CD8-positive, alpha-beta memory T cell (primary cell): ENCODE results near the gene PPAN. TPM values are rescaled to one million over a fixed set of nuclear protein-coding genes. Genes with fewer than 3 reads are reported as not detected.
A peak's percentile ranks its signal among the peaks of the same experiment; 100 is the strongest.

ENCODE experiments used
- CTCF ChIA-PET: fragments of 350-600 bp; sonication (Branson Sonifier 250); formaldehyde crosslinking; loops from one replicate; lab custom pipeline; 2021; ENCODE audit warnings: antibody characterized with exemption; lab: Charles Lee
- POLR2A ChIA-PET: fragments of 350-600 bp; sonication (Branson Sonifier 250); formaldehyde crosslinking; loops from one replicate; lab custom pipeline; 2021; ENCODE audit warnings: antibody characterized with exemption; lab: Charles Lee
- DNase-seq, 5 donors: peaks; one replicate each; pipeline versions ENCODE4 v3.0.0 to v3.0.0-alpha.2; 2020 to 2022; ENCODE audit warnings: mixed read lengths in 1 of 5
- H3K27ac ChIP-seq: one replicate; pipeline ENCODE4 v1.7.0; 2013; ENCODE audit warnings: low read depth, mild to moderate bottlenecking, low read length, moderate library complexity
- H3K27me3 ChIP-seq: 2 replicates; pipeline ENCODE4 v1.7.0; 2013; ENCODE audit warnings: low read length, mild to moderate bottlenecking; ENCODE audit not compliant: insufficient read depth, poor library complexity, severe bottlenecking
- H3K36me3 ChIP-seq: 2 replicates; pipeline ENCODE4 v1.7.0; 2013; ENCODE audit warnings: mild to moderate bottlenecking, low read length, moderate library complexity; ENCODE audit not compliant: insufficient read depth
- H3K4me1 ChIP-seq: 2 replicates; pipeline ENCODE4 v1.7.0; 2013; ENCODE audit warnings: mild to moderate bottlenecking, low read length, moderate library complexity; ENCODE audit not compliant: insufficient read depth
- H3K4me3 ChIP-seq: 2 replicates; pipeline ENCODE4 v1.7.0; 2013; ENCODE audit warnings: mild to moderate bottlenecking, low read length
- H3K9me3 ChIP-seq: 2 replicates; pipeline ENCODE4 v1.7.0; 2013; ENCODE audit warnings: mild to moderate bottlenecking, low read length
- H3K27ac Mint-ChIP-seq, 8 donors: one replicate each; pipeline ENCODE4 v1.8.0; 2020 to 2021; ENCODE audit warnings: mixed read lengths in 8 of 8, mild to moderate bottlenecking in 6 of 8, inconsistent platforms in 3 of 8, moderate library complexity in 3 of 8
- H3K27me3 Mint-ChIP-seq, 2 donors: one replicate each; pipeline ENCODE4 v1.8.0; 2020 to 2021; ENCODE audit warnings: mixed read lengths in 2 of 2, mild to moderate bottlenecking in 1 of 2, moderate library complexity in 1 of 2
- H3K36me3 Mint-ChIP-seq, 3 donors: one replicate each; pipeline ENCODE4 v1.8.0; 2020 to 2021; ENCODE audit warnings: mixed read lengths in 3 of 3, inconsistent platforms in 1 of 3, mild to moderate bottlenecking in 1 of 3
- H3K4me1 Mint-ChIP-seq, 3 donors: one replicate each; pipeline ENCODE4 v1.8.0; 2020 to 2021; ENCODE audit warnings: mixed read lengths in 3 of 3, inconsistent platforms in 1 of 3, mild to moderate bottlenecking in 1 of 3
- H3K4me3 Mint-ChIP-seq, 7 donors: one replicate each; pipeline ENCODE4 v1.8.0; 2020 to 2021; ENCODE audit warnings: mixed read lengths in 7 of 7, mild to moderate bottlenecking in 6 of 7, moderate library complexity in 4 of 7, inconsistent platforms in 2 of 7
- H3K9me3 Mint-ChIP-seq, 5 donors: one replicate each; pipeline ENCODE4 v1.8.0; 2020 to 2022; ENCODE audit warnings: mixed read lengths in 5 of 5, mild to moderate bottlenecking in 3 of 5, moderate library complexity in 2 of 5, inconsistent platforms in 1 of 5
- polyA plus RNA-seq: library from polyadenylated mRNA; unstranded; fragments of 300-500 nt; fragmentation: Illumina TruSeq; gene quantifications from one replicate; pipeline ENCODE4 v1.2.3, GENCODE V29; 2021
- total RNA-seq, 2 experiments: library from RNA; stranded (reverse); gene quantifications; one replicate each; pipeline ENCODE4 v1.2.3, GENCODE V29; 2021

PPAN gene, protein sequence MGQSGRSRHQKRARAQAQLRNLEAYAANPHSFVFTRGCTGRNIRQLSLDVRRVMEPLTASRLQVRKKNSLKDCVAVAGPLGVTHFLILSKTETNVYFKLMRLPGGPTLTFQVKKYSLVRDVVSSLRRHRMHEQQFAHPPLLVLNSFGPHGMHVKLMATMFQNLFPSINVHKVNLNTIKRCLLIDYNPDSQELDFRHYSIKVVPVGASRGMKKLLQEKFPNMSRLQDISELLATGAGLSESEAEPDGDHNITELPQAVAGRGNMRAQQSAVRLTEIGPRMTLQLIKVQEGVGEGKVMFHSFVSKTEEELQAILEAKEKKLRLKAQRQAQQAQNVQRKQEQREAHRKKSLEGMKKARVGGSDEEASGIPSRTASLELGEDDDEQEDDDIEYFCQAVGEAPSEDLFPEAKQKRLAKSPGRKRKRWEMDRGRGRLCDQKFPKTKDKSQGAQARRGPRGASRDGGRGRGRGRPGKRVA
- total RNA-seq (100 to 1,000 TPM; 273 to 284 TPM), polyA plus RNA-seq (47.4 TPM)

GRCh38 chr19:10106100-10106936 lies at the start of gene PPAN:
TSS of gene PPAN (plus strand) at chr19:10106362. CDS start at chr19:10106395, 33 bp downstream.
- H3K4me3 ChIP-seq = peak within 1 kb of the TSS; percentile 63
- Mint-ChIP-seq H3K9me3 (peaks cover 0 to 2% (median 0%) of the 10 kb centered on the region in 5 donors), H3K4me3 (peak within 1 kb of the TSS; percentile 78 to 91 (median 84)), H3K4me1 (peaks cover 50 to 82% (median 62%) of the 10 kb centered on the region in 3 donors), H3K36me3 (peaks cover 3 to 43% (median 6%) of the 10 kb centered on the region in 3 donors), H3K27ac (peak within 1 kb of the TSS; percentile 93 to 99 (median 98)), H3K27me3 (peaks cover 0 to 2% of the 10 kb centered on the region in 2 donors)
- peak within 1 kb of the TSS; percentile 91 for H3K27ac ChIP-seq
- DNase-seq = peak; percentile 95 to 99 (median 96)
- POLR2A ChIA-PET = interaction anchor here (0.6 to 4.4 kb wide), 5 partner anchors 10 to 174 kb away, joined by 3 to 36 read pairs (median 5); partner anchors contain the start of gene EIF3G
- CTCF ChIA-PET = interaction anchor here (1.0 to 14.2 kb wide), 5 partner anchors 7 to 143 kb away, joined by 3 to 194 read pairs (median 7); partner anchors contain the start of gene ANGPTL6
- H3K36me3 ChIP-seq = peaks cover 35% of the 10 kb centered on the region
- H3K4me1 ChIP-seq = peaks cover 65% of the 10 kb centered on the region
- no peaks in the 10 kb centered on the region for H3K9me3 ChIP-seq
- H3K27me3 ChIP-seq = no peaks in the 10 kb centered on the region

DNA sequence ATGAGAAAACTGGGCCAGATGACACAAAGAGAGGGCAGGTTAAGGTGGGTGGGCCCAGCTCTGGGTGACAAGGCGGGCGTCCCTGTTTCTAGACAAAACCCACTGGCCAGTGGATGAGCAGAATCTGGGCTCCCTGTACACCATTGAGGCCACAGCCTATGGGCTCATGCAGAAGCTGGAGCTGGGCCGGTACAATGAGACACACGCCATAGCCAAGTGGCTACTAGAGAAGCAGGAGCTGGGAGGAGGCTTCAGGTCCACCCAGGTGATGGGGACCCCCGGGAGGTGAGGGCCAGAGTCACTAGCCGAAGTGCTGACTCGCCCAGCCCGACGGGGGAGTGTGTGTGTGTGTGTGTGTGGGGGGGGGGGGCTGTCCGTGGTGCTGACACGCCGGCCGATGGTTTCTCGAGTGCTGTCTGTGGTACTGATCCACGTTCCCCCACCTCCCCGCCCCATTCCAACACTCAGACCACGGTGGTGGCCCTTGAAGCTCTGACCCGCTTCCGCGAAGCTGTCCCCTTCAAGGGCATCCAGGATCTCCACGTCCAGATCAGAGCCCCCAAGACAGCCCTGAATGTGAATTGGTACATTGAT lies 44.3 kb upstream of the PPAN start:
- H3K27me3 ChIP-seq = no peaks in the 10 kb centered on the region
- no peaks in the 10 kb centered on the region for H3K9me3 ChIP-seq
- H3K36me3 ChIP-seq = no peaks in the 10 kb centered on the region
- Mint-ChIP-seq H3K9me3 (no peaks in the 10 kb centered on the region), H3K36me3 (no peaks in the 10 kb centered on the region), H3K4me1 (no peaks in the 10 kb centered on the region), H3K27me3 (peaks cover 27 to 30% of the 10 kb centered on the region in 2 donors), H3K27ac (no peak overlapping the region), H3K4me3 (no peak overlapping the region)
- no peak for DNase-seq
- no peaks in the 10 kb centered on the region for H3K4me1 ChIP-seq
- ChIA-PET POLR2A (no interaction called here), CTCF (no interaction called here)
- H3K27ac ChIP-seq = no peak overlapping the region
- no peak overlapping the region for H3K4me3 ChIP-seq

GRCh38 chr19:10068205-10068604 lies 38.0 kb upstream of the PPAN start:
- Histone ChIP-seq H3K27me3 (no peaks in the 10 kb centered on the region), H3K9me3 (no peaks in the 10 kb centered on the region), H3K4me3 (no peak overlapping the region), H3K27ac (no peak overlapping the region), H3K4me1 (no peaks in the 10 kb centered on the region), H3K36me3 (no peaks in the 10 kb centered on the region)
- Mint-ChIP-seq H3K4me1 (peaks cover 7 to 10% (median 9%) of the 10 kb centered on the region in 3 donors), H3K27ac (peak overlapping the region in 2 of 8 donors; percentile 35 to 63), H3K9me3 (peaks cover 0 to 4% (median 0%) of the 10 kb centered on the region in 5 donors), H3K4me3 (peak overlapping the region in 1 of 7 donors; percentile 61), H3K27me3 (peaks cover 7 to 8% of the 10 kb centered on the region in 2 donors), H3K36me3 (no peaks in the 10 kb centered on the region)
- CTCF ChIA-PET = no interaction called here
- DNase-seq = no peak
- POLR2A ChIA-PET = no interaction called here

DNA sequence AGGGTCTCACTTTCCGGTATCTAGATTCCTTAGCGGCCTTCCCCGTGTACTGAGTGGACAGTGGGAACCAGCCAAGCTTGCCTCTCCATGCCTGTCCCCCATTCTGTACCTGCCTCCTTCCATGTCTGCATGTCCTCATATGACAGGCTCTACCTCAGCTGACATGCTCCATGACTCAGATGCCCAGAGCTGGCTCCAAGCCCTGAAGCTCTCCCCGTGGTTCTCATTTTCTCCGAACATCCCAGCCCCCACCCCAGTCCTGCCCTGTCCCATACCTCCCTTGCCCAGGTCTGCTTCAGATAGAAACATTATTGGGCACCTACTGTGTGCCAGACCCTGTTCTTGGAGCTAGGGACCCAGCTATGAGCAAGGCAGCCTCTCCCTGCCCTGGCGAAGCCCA lies 37.1 kb upstream of the PPAN start:
- no peak overlapping the region for H3K27ac ChIP-seq
- no peaks in the 10 kb centered on the region for H3K27me3 ChIP-seq
- H3K36me3 Mint-ChIP-seq = no peaks in the 10 kb centered on the region
- peaks cover 0 to 4% (median under 1%) of the 10 kb centered on the region in 5 donors for H3K9me3 Mint-ChIP-seq
- peak overlapping the region in 1 of 8 donors; percentile 84 for H3K27ac Mint-ChIP-seq
- no peak for DNase-seq
- ChIA-PET POLR2A (no interaction called here), CTCF (no interaction called here)
- peaks cover 7 to 10% (median 9%) of the 10 kb centered on the region in 3 donors for H3K4me1 Mint-ChIP-seq
- peaks cover 4% of the 10 kb centered on the region for H3K9me3 ChIP-seq
- no peaks in the 10 kb centered on the region for H3K4me1 ChIP-seq
- no peaks in the 10 kb centered on the region for H3K36me3 ChIP-seq
- peaks cover 4 to 6% of the 10 kb centered on the region in 2 donors for H3K27me3 Mint-ChIP-seq
- H3K4me3 Mint-ChIP-seq = no peak overlapping the region
- no peak overlapping the region for H3K4me3 ChIP-seq

DNA sequence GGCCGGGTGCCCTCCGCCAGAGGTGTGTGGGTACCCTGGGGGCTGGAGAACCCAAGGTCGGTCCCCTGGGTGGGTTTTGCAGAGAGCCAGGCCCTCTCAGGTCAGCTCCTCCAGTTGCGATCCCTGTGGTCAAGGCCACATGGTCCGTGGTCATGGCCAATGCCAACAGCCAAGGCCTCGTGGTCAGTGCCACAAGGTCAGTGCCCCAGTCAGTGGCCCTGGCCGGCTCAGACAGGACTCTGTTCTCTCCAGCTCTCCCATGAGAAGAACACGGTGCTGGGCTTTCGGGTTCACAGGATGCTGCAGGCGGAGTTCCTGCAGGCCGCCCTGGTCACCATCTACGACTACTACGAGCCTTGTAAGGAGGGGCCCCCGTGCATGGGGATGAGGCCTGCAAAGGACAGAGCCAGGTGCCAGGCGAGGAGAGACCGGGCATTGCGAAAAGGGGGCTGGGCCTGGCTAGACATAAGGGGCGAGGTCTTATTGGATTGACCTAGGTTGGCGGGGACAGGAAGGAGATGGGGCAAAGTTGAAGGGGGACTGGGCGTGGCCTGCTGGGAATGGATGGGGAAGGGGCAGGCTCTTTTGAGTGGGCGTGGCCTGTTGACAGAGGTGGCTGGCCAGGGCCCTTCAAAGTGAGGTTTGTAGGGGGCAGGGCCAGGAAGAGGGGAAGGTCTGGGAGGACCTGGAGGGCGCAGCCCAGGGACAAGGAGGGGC lies 35.3 kb upstream of the PPAN start:
- H3K27ac ChIP-seq = no peak overlapping the region
- peaks cover 6% of the 10 kb centered on the region for H3K9me3 ChIP-seq
- peaks cover 0 to 7% (median 2%) of the 10 kb centered on the region in 5 donors for H3K9me3 Mint-ChIP-seq
- H3K4me3 ChIP-seq = no peak overlapping the region
- no peak overlapping the region for H3K27ac Mint-ChIP-seq
- H3K36me3 ChIP-seq = no peaks in the 10 kb centered on the region
- POLR2A ChIA-PET = no interaction called here
- DNase-seq = no peak
- H3K4me1 ChIP-seq = no peaks in the 10 kb centered on the region
- CTCF ChIA-PET = no interaction called here
- peaks cover 3 to 6% of the 10 kb centered on the region in 2 donors for H3K27me3 Mint-ChIP-seq
- peaks cover 7 to 10% (median 9%) of the 10 kb centered on the region in 3 donors for H3K4me1 Mint-ChIP-seq
- H3K4me3 Mint-ChIP-seq = no peak overlapping the region
- H3K36me3 Mint-ChIP-seq = no peaks in the 10 kb centered on the region
- H3K27me3 ChIP-seq = no peaks in the 10 kb centered on the region

- H3K4me1 ChIP-seq = no peaks in the 10 kb centered on the region
- H3K27me3 Mint-ChIP-seq = no peaks in the 10 kb centered on the region
- no peak overlapping the region for H3K4me3 Mint-ChIP-seq
- no peaks in the 10 kb centered on the region for H3K27me3 ChIP-seq
- H3K27ac ChIP-seq = no peak overlapping the region
- H3K4me1 Mint-ChIP-seq = no peaks in the 10 kb centered on the region
- POLR2A ChIA-PET = no interaction called here
- H3K36me3 Mint-ChIP-seq = no peaks in the 10 kb centered on the region
- H3K4me3 ChIP-seq = no peak overlapping the region
- peaks cover 6% of the 10 kb centered on the region for H3K9me3 ChIP-seq
- CTCF ChIA-PET = interaction anchor here (1.2 kb wide), 1 partner anchor 177 kb away, joined by 5 read pairs; the partner anchor contains the start of gene MRPL4
- H3K27ac Mint-ChIP-seq = peak overlapping the region in 3 of 8 donors; percentile 9 to 54 (median 17)
- H3K36me3 ChIP-seq = no peaks in the 10 kb centered on the region
- peak; percentile 15 to 66 (median 57) for DNase-seq
- H3K9me3 Mint-ChIP-seq = peaks cover 0 to 7% (median 2%) of the 10 kb centered on the region in 5 donors
These were observed 32.0 kb upstream of the PPAN start for GRCh38 chr19:10074153-10074552.

DNA sequence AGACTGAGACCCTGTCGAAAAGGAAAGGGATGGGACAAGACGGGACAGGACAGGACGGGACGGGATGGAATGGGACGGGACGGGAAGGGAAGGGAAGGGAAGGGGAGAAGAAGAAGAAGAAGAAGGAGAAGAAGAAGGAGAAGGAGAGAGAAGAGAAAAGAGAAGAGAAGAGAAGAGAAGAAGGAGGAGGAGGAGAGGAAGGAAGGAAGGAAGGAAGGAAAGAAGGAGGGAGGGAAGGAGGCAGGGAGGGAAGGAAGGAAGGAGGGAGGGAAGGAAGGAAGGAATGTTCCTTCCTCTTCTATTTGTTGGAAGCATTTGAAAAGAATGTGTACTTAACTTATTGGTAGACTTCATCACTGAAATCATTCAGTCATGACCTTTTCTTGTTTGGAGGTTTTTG lies 29.6 kb upstream of the PPAN start:
- Mint-ChIP-seq H3K36me3 (no peaks in the 10 kb centered on the region), H3K27ac (peak overlapping the region in 1 of 8 donors; percentile 71), H3K4me3 (no peak overlapping the region), H3K9me3 (peaks cover 0 to 7% (median 2%) of the 10 kb centered on the region in 5 donors), H3K4me1 (no peaks in the 10 kb centered on the region), H3K27me3 (no peaks in the 10 kb centered on the region)
- peaks cover 6% of the 10 kb centered on the region for H3K9me3 ChIP-seq
- no peak overlapping the region for H3K4me3 ChIP-seq
- ChIA-PET CTCF (no interaction called here), POLR2A (interaction anchor here (0.7 kb wide), 1 partner anchor 295 kb away, joined by 3 read pairs; no protein-coding TSS in a partner anchor)
- no peaks in the 10 kb centered on the region for H3K4me1 ChIP-seq
- H3K27ac ChIP-seq = no peak overlapping the region
- no peaks in the 10 kb centered on the region for H3K27me3 ChIP-seq
- DNase-seq = no peak
- H3K36me3 ChIP-seq = no peaks in the 10 kb centered on the region
